WTC11 (cell line): Measurements from ENCODE around the gene DCTN1. TPM values are rescaled to one million over a fixed set of nuclear protein-coding genes. Genes with fewer than 3 reads are reported as not detected.

Experiments
- ATAC-seq: fragments of 200-7000 bp; cut with Tn5 transposase; 2 replicates; pipeline ENCODE4 v1.10.0; 2021; ENCODE audit warnings: mild to moderate bottlenecking, moderate library complexity
- CTCF ChIA-PET: fragments of 300-600 bp; sonication (Branson Sonifier 250); formaldehyde crosslinking; loops from one replicate; lab custom pipeline; 2021; ENCODE audit warnings: antibody characterized with exemption; lab: Charles Lee
- POLR2A ChIA-PET: fragments of 350-600 bp; sonication (Branson Sonifier 250); formaldehyde crosslinking; loops from one replicate; lab custom pipeline; 2021; ENCODE audit warnings: antibody characterized with exemption; lab: Charles Lee
- DNase-seq: peaks from one replicate; pipeline ENCODE4 v3.0.0; 2021; ENCODE audit warnings: low spot score
- H3K27ac Mint-ChIP-seq: 2 replicates; pipeline ENCODE4 v1.8.0; 2021; ENCODE audit warnings: mixed read lengths
- H3K27me3 Mint-ChIP-seq: 2 replicates; pipeline ENCODE4 v1.8.0; 2021; ENCODE audit warnings: low read depth, mild to moderate bottlenecking, moderate library complexity, mixed read lengths
- H3K36me3 Mint-ChIP-seq: 2 replicates; pipeline ENCODE4 v1.8.0; 2021; ENCODE audit warnings: mixed read lengths
- H3K4me1 Mint-ChIP-seq: 2 replicates; pipeline ENCODE4 v1.8.0; 2022; ENCODE audit warnings: mixed read lengths
- H3K4me3 Mint-ChIP-seq: 2 replicates; pipeline ENCODE4 v1.8.0; 2021; ENCODE audit warnings: mild to moderate bottlenecking, moderate library complexity, mixed read lengths
- H3K9me3 Mint-ChIP-seq: 2 replicates; pipeline ENCODE4 v1.8.0; 2021; ENCODE audit warnings: mixed read lengths
- FOXJ3 ChIP-seq: sonication (generic); formaldehyde crosslinking; IDR thresholded peaks from 2 replicates; pipeline ENCODE4 v1.9.0; 2021; ENCODE audit warnings: missing genetic modification reagents, mild to moderate bottlenecking, borderline replicate concordance
- FOXP1 ChIP-seq: sonication (generic); formaldehyde crosslinking; IDR thresholded peaks from 2 replicates; pipeline ENCODE4 v1.8.0; 2022; ENCODE audit warnings: missing genetic modification reagents, mild to moderate bottlenecking, moderate library complexity, borderline replicate concordance
- MYBL2 ChIP-seq: sonication (generic); formaldehyde crosslinking; IDR thresholded peaks from 2 replicates; pipeline ENCODE4 v1.8.1; 2023; ENCODE audit warnings: mild to moderate bottlenecking, moderate library complexity, missing genetic modification reagents
- NFYB ChIP-seq: sonication (generic); formaldehyde crosslinking; conservative IDR thresholded peaks from 2 replicates; pipeline ENCODE4 v1.8.0; 2022; ENCODE audit warnings: low read depth, missing genetic modification reagents
- NR3C1 ChIP-seq: sonication (generic); formaldehyde crosslinking; conservative IDR thresholded peaks from 2 replicates; pipeline ENCODE4 v1.8.1; 2023; ENCODE audit warnings: low read depth, mild to moderate bottlenecking, missing genetic modification reagents
- PRRX2 ChIP-seq: fragments of 250-450 bp; sonication (Bioruptor Pico); IDR thresholded peaks from 2 replicates; pipeline ENCODE4 v1.8.0; 2021; ENCODE audit warnings: mild to moderate bottlenecking
- SMAD4 ChIP-seq: sonication (generic); formaldehyde crosslinking; IDR thresholded peaks from 2 replicates; pipeline ENCODE4 v1.8.0; 2022; ENCODE audit warnings: mild to moderate bottlenecking, missing genetic modification reagents
- TEAD1 ChIP-seq: sonication (generic); formaldehyde crosslinking; IDR thresholded peaks from 2 replicates; pipeline ENCODE4 v1.8.0; 2022; ENCODE audit warnings: mild to moderate bottlenecking, missing genetic modification reagents
- ZBTB21 ChIP-seq: sonication (generic); formaldehyde crosslinking; IDR thresholded peaks from 2 replicates; pipeline ENCODE4 v1.8.1; 2023; ENCODE audit warnings: mild to moderate bottlenecking, missing genetic modification reagents, borderline replicate concordance
- total RNA-seq: library from RNA; stranded (reverse); gene quantifications from 3 replicates; pipeline ENCODE4 v1.2.3, GENCODE V29; 2021
- TF ChIP-seq, protein P1 (sequence below): sonication (generic); formaldehyde crosslinking; IDR thresholded peaks from 2 replicates; pipeline ENCODE4 v1.8.0; 2022; ENCODE audit warnings: mild to moderate bottlenecking, missing genetic modification reagents
- TF ChIP-seq, protein P2 (sequence below): sonication (generic); formaldehyde crosslinking; IDR thresholded peaks from 2 replicates; pipeline ENCODE4 v1.8.1; 2023; ENCODE audit warnings: mild to moderate bottlenecking, missing genetic modification reagents, moderate library complexity
- TF ChIP-seq, protein P3 (sequence below): sonication (generic); formaldehyde crosslinking; IDR thresholded peaks from 2 replicates; pipeline ENCODE4 v1.8.1; 2022; ENCODE audit warnings: mild to moderate bottlenecking, missing genetic modification reagents, moderate library complexity, borderline replicate concordance
- TF ChIP-seq, protein P4 (sequence below): sonication (generic); formaldehyde crosslinking; IDR thresholded peaks from 2 replicates; pipeline ENCODE4 v1.8.1; 2023; ENCODE audit warnings: mild to moderate bottlenecking, missing genetic modification reagents
- TF ChIP-seq, protein P5 (sequence below): sonication (generic); formaldehyde crosslinking; IDR thresholded peaks from 2 replicates; pipeline ENCODE4 v1.8.0; 2022; ENCODE audit warnings: mild to moderate bottlenecking, missing genetic modification reagents
- TF ChIP-seq, protein P6 (sequence below): sonication (generic); formaldehyde crosslinking; IDR thresholded peaks from 2 replicates; pipeline ENCODE4 v1.8.1; 2023; ENCODE audit warnings: mild to moderate bottlenecking, missing genetic modification reagents, borderline replicate concordance
- TF ChIP-seq, protein P7 (sequence below): fragments of 200-600 bp; IDR thresholded peaks from 2 replicates; pipeline ENCODE4 v1.8.0; 2022; ENCODE audit warnings: antibody characterized with exemption
- TF ChIP-seq, protein P8 (sequence below): fragments of 250-450 bp; sonication (Bioruptor Pico); IDR thresholded peaks from 2 replicates; pipeline ENCODE4 v1.8.0; 2021; ENCODE audit warnings: mild to moderate bottlenecking

The DCTN1 gene
- total RNA-seq, 1 experiment from 2014 or later = 179 TPM

DNA sequence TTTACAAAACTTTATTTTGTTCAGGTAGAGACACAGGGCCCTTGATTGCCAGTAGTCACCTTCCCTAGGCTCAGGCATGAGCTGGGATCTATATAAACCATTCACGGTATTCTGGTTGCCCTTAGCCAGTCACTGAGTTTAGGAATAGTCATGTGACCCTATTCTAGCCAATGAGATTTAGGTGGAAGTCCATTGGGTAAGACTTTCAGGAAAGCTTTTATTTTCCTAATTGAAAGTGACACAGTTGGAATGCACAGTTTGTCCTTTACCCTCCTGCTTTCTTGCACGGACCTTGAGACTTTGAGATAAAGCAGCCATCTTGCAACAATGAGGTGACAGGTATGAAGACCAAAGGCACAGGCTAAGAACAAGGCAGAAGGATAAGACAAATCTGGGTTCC lies 58.4 kb downstream of the DCTN1 start:
- Mint-ChIP-seq H3K27ac (no peak overlapping the region), H3K27me3 (no peaks in the 10 kb centered on the region; the same call in 1 of the 2 replicates), H3K4me3 (no peak overlapping the region), H3K36me3 (no peaks in the 10 kb centered on the region), H3K4me1 (peaks cover 6% of the 10 kb centered on the region), H3K9me3 (no peaks in the 10 kb centered on the region)
- TF ChIP-seq, protein P1, sequence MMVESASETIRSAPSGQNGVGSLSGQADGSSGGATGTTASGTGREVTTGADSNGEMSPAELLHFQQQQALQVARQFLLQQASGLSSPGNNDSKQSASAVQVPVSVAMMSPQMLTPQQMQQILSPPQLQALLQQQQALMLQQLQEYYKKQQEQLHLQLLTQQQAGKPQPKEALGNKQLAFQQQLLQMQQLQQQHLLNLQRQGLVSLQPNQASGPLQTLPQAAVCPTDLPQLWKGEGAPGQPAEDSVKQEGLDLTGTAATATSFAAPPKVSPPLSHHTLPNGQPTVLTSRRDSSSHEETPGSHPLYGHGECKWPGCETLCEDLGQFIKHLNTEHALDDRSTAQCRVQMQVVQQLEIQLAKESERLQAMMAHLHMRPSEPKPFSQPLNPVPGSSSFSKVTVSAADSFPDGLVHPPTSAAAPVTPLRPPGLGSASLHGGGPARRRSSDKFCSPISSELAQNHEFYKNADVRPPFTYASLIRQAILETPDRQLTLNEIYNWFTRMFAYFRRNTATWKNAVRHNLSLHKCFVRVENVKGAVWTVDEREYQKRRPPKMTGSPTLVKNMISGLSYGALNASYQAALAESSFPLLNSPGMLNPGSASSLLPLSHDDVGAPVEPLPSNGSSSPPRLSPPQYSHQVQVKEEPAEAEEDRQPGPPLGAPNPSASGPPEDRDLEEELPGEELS (CRISPR knock-in tag) = no peak
- TF ChIP-seq, protein P2, sequence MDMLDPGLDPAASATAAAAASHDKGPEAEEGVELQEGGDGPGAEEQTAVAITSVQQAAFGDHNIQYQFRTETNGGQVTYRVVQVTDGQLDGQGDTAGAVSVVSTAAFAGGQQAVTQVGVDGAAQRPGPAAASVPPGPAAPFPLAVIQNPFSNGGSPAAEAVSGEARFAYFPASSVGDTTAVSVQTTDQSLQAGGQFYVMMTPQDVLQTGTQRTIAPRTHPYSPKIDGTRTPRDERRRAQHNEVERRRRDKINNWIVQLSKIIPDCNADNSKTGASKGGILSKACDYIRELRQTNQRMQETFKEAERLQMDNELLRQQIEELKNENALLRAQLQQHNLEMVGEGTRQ (CRISPR knock-in tag) = peak; percentile 48; the same call in 1 of the 2 replicates
- TF ChIP-seq NFYB (CRISPR knock-in tag) (peak; percentile 65), NR3C1 (CRISPR knock-in tag) (no peak)
- TF ChIP-seq, protein P3, sequence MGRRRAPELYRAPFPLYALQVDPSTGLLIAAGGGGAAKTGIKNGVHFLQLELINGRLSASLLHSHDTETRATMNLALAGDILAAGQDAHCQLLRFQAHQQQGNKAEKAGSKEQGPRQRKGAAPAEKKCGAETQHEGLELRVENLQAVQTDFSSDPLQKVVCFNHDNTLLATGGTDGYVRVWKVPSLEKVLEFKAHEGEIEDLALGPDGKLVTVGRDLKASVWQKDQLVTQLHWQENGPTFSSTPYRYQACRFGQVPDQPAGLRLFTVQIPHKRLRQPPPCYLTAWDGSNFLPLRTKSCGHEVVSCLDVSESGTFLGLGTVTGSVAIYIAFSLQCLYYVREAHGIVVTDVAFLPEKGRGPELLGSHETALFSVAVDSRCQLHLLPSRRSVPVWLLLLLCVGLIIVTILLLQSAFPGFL (CRISPR knock-in tag) = no peak
- no peak for DNase-seq
- ATAC-seq = peak; percentile 69
- POLR2A ChIA-PET = no interaction called here
- CTCF ChIA-PET = interaction anchor here (0.8 to 3.2 kb wide), 5 partner anchors 12 to 182 kb away, joined by 3 to 16 read pairs (median 3); no protein-coding TSS in a partner anchor

DNA sequence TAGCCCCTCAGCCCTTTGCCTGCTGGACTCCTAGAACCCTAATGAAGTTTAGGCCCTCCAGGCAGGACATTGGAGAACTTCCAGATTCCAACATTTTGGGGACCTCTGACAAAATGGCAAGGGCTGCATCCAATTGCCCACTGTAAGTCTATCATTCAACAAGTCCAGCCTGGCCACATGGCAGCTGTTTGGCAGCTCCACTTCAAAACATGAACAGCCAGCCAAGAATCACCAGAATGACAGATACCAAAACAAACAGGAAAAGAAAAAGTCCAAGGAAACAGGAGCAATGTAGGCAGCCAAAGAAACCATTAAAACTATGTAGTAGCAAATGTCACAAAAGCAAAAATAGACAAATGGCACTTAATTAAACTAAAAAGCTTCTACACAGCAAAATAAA lies 62.4 kb downstream of the DCTN1 start:
- Mint-ChIP-seq H3K4me3 (no peak overlapping the region), H3K9me3 (no peaks in the 10 kb centered on the region), H3K27ac (no peak overlapping the region), H3K27me3 (no peaks in the 10 kb centered on the region; the same call in 1 of the 2 replicates), H3K36me3 (no peaks in the 10 kb centered on the region), H3K4me1 (peaks cover 8% of the 10 kb centered on the region)
- CTCF ChIA-PET = no interaction called here
- POLR2A ChIA-PET = no interaction called here
- DNase-seq (no peak), ATAC-seq (no peak)
- TF ChIP-seq ZBTB21 (no peak), MYBL2 (CRISPR knock-in tag) (no peak), FOXJ3 (CRISPR knock-in tag) (no peak), TEAD1 (no peak), FOXP1 (CRISPR knock-in tag) (no peak), SMAD4 (CRISPR knock-in tag) (no peak), PRRX2 (CRISPR knock-in tag) (no peak)
- TF ChIP-seq, protein P1 (CRISPR knock-in tag) = no peak
- TF ChIP-seq, protein P4, sequence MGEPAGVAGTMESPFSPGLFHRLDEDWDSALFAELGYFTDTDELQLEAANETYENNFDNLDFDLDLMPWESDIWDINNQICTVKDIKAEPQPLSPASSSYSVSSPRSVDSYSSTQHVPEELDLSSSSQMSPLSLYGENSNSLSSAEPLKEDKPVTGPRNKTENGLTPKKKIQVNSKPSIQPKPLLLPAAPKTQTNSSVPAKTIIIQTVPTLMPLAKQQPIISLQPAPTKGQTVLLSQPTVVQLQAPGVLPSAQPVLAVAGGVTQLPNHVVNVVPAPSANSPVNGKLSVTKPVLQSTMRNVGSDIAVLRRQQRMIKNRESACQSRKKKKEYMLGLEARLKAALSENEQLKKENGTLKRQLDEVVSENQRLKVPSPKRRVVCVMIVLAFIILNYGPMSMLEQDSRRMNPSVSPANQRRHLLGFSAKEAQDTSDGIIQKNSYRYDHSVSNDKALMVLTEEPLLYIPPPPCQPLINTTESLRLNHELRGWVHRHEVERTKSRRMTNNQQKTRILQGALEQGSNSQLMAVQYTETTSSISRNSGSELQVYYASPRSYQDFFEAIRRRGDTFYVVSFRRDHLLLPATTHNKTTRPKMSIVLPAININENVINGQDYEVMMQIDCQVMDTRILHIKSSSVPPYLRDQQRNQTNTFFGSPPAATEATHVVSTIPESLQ (CRISPR knock-in tag) = no peak
- TF ChIP-seq, protein P5, sequence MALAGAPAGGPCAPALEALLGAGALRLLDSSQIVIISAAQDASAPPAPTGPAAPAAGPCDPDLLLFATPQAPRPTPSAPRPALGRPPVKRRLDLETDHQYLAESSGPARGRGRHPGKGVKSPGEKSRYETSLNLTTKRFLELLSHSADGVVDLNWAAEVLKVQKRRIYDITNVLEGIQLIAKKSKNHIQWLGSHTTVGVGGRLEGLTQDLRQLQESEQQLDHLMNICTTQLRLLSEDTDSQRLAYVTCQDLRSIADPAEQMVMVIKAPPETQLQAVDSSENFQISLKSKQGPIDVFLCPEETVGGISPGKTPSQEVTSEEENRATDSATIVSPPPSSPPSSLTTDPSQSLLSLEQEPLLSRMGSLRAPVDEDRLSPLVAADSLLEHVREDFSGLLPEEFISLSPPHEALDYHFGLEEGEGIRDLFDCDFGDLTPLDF (CRISPR knock-in tag) = no peak
- TF ChIP-seq, protein P6, sequence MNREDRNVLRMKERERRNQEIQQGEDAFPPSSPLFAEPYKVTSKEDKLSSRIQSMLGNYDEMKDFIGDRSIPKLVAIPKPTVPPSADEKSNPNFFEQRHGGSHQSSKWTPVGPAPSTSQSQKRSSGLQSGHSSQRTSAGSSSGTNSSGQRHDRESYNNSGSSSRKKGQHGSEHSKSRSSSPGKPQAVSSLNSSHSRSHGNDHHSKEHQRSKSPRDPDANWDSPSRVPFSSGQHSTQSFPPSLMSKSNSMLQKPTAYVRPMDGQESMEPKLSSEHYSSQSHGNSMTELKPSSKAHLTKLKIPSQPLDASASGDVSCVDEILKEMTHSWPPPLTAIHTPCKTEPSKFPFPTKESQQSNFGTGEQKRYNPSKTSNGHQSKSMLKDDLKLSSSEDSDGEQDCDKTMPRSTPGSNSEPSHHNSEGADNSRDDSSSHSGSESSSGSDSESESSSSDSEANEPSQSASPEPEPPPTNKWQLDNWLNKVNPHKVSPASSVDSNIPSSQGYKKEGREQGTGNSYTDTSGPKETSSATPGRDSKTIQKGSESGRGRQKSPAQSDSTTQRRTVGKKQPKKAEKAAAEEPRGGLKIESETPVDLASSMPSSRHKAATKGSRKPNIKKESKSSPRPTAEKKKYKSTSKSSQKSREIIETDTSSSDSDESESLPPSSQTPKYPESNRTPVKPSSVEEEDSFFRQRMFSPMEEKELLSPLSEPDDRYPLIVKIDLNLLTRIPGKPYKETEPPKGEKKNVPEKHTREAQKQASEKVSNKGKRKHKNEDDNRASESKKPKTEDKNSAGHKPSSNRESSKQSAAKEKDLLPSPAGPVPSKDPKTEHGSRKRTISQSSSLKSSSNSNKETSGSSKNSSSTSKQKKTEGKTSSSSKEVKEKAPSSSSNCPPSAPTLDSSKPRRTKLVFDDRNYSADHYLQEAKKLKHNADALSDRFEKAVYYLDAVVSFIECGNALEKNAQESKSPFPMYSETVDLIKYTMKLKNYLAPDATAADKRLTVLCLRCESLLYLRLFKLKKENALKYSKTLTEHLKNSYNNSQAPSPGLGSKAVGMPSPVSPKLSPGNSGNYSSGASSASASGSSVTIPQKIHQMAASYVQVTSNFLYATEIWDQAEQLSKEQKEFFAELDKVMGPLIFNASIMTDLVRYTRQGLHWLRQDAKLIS = no peak
- TF ChIP-seq, protein P7, sequence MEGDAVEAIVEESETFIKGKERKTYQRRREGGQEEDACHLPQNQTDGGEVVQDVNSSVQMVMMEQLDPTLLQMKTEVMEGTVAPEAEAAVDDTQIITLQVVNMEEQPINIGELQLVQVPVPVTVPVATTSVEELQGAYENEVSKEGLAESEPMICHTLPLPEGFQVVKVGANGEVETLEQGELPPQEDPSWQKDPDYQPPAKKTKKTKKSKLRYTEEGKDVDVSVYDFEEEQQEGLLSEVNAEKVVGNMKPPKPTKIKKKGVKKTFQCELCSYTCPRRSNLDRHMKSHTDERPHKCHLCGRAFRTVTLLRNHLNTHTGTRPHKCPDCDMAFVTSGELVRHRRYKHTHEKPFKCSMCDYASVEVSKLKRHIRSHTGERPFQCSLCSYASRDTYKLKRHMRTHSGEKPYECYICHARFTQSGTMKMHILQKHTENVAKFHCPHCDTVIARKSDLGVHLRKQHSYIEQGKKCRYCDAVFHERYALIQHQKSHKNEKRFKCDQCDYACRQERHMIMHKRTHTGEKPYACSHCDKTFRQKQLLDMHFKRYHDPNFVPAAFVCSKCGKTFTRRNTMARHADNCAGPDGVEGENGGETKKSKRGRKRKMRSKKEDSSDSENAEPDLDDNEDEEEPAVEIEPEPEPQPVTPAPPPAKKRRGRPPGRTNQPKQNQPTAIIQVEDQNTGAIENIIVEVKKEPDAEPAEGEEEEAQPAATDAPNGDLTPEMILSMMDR = no peak
- TF ChIP-seq, protein P8, sequence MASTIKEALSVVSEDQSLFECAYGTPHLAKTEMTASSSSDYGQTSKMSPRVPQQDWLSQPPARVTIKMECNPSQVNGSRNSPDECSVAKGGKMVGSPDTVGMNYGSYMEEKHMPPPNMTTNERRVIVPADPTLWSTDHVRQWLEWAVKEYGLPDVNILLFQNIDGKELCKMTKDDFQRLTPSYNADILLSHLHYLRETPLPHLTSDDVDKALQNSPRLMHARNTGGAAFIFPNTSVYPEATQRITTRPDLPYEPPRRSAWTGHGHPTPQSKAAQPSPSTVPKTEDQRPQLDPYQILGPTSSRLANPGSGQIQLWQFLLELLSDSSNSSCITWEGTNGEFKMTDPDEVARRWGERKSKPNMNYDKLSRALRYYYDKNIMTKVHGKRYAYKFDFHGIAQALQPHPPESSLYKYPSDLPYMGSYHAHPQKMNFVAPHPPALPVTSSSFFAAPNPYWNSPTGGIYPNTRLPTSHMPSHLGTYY (CRISPR knock-in tag) = no peak
